Head of caudate nucleus (tissue), 42 donors: ENCODE results near the gene PRKCE.
A peak's percentile ranks its signal among the peaks of the same experiment; 100 is the strongest.
"Not testable (repeated sequence)": the region's sequence is repeated elsewhere in the genome, so short reads cannot be mapped to it uniquely, and the experiment has no call there.

Experiments
- DNase-seq, 42 donors: peaks; one replicate each; pipeline versions ENCODE4 v3.0.0 to v3.0.0-alpha.2; 2020 to 2021; ENCODE audit warnings: mixed read lengths in 7 of 42
- intact Hi-C: fragments of 100-400 bp; cut with DNase I; formaldehyde crosslinking; loops from one replicate; pipeline ENCODE4 v1.15.0; 2022

Gene PRKCE

DNA sequence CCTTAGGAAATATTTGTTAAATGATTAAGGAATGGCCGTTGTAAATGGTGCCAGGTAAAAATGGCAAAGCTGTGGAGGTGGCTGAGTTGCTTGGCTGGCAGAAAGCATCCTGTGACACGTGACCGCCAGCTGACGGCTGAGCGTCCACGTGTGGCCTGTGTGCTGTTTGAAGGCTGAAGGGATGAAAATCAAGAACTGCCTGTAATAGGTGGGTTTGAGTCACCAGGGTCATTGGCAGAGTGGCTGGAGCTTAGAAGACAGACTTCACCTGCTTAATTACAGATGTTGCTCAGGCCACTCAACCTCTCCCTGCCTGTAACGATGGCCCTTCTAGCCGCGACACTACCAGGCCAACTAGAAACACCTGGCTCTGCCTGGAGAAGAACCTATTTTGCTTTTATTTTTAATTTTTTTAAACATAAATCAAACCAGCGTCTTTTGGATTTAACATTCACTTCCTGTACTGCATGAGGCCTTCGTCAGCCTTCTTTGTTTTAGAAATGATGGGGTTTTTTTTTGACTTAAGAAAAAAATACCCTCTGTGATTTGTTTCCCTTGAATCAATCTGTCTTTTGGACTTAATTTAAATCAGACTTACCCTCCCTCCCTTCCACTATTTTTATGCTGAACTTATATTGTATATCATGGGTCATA lies 206.5 kb downstream of the PRKCE start:
- no peak for DNase-seq
- intact Hi-C loops = no loop called here

GRCh38 chr2:45858872-45859271 lies 207.4 kb downstream of the PRKCE start:
- intact Hi-C loops, DNase-seq: not testable (repeated sequence)

DNA sequence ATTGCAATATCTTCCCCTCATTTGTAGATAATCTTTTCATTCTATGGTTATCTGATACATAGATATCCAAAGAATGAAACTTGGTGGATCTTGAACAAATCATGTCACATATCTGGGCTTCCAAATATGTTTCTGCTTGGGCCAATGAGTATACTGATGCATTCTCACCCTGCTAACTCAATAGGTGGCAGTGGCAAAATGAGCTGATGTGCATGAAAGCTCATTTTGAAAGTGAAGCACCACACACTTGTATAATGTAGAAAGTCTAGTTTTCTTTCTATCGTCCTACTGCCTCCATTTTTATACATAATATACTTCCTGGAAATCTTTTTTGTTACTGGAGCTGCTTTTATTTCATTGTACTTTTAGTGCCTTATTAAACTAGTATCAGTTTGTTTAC lies 208.2 kb downstream of the PRKCE start:
- intact Hi-C loops = no loop called here
- DNase-seq = no peak

GRCh38 chr2:45860136-45861121 lies 209.0 kb downstream of the PRKCE start:
- DNase-seq = peak; percentile 40 to 93 (median 82)
- intact Hi-C loops = no loop called here

- DNase-seq = no peak
- intact Hi-C loops = no loop called here
These were observed 211.4 kb downstream of the PRKCE start for GRCh38 chr2:45862843-45863242.

DNA sequence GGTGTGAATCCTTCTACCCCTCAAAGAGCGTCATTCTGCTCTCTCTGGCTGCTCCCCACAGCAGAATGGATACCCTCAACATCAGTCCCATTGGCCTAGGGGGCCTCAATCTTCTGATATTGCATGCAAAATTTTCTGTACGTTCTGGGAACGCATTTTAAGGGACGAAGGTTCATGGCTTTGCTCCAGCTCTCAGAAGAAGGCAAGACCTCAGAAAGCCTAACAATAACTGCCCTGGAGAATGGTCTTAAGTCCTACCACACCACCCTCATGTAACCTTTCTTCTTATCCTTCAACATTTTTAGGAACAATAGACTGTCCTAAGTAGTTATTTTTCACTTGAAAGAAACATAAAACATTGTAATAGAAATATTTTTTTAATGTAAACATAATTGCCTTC lies 212.6 kb downstream of the PRKCE start:
- intact Hi-C loops = no loop called here
- DNase-seq = no peak

DNA sequence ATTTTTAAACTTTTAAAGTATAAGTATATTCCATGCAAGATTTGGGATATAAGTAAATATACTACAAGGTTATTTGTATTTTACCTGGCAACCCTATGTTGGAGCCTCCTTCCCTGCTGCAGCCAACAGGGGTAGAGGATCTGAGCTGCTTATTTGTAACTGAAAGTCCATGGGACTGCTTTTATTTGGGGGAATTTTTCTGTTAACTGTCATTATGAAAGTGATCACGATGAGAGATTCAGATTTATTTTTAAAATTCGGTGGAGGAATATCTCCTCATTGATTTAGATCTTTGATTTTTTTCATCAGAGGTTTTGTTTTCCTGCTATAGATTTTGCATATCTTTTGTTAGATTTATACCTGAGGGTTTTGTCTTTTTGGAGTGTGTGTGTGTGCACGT lies 215.9 kb downstream of the PRKCE start:
- intact Hi-C loops = no loop called here
- no peak for DNase-seq

DNA sequence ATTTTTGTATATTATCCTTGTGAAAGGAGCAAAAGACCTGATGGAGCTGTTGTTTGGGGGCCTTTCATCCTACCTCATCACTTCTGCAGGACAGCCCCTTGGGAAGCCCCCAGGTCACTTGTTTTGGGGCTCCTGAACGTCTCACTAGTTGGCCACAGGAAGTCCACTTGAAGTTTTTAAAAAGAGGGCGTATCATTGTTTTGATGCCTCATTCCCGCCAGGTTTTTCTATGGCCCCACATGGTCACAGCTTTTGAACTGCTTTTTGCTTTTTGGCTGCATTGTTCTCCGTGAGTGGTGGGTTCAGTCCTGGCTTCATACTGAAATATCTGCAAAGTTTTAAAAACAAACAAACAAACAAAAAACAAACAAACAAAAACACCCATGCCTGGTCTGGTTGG lies 216.3 kb downstream of the PRKCE start:
- intact Hi-C loops = no loop called here

GRCh38 chr2:45869165-45869501 lies 217.7 kb downstream of the PRKCE start:
- no peak for DNase-seq
- intact Hi-C loops = no loop called here

More for the DNA sequence above, 216.3 kb downstream of the PRKCE start:
- no peak for DNase-seq

DNA sequence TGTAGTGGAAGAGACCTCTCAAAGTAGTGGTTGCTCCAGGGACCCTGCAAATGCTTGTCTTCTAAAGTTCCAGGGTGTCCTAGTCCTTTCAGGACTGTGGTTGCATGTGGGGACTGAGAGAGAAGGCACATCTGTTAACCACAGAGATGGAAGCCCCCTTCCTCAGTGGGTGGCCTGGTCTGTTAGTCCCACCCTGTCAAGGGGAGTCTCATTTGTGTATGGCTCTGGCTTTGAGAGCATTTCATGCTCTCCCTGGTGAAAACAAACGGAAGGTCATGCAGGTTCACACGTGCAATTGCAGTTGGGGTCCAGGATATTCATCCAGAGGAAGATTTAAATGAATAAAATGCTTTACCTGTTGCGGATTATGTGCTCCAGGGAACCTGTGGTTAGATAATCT lies 219.6 kb downstream of the PRKCE start:
- intact Hi-C loops = no loop called here
- no peak for DNase-seq

- DNase-seq = no peak
- intact Hi-C loops = no loop called here
These were observed 220.1 kb downstream of the PRKCE start for GRCh38 chr2:45871541-45871940.

DNA sequence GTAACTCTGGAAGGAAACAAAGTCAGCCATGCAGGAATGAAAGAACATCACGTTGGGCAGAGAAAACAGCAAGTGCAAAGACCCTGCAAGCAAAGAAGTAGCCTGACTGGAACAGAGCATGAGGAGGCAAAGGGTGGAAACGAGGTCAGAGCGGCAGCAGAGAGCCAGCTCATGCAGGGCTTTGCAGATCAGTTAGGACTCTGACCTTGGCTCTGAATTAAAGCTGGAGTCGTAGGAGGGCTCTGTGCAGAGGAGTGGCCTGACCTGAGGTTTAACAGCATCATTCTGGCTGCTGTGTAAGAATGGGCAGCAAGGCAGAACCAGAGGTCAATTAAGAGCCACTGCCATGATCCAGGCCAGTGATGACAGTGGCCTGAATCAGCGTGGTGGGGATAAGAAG lies 220.7 kb downstream of the PRKCE start:
- intact Hi-C loops = no loop called here
- no peak for DNase-seq

- DNase-seq = peak in 22 of 42 donors; percentile 22 to 66 (median 41)
These were observed 222.9 kb downstream of the PRKCE start for GRCh38 chr2:45874344-45874743.

GRCh38 chr2:45876611-45877010 lies 225.1 kb downstream of the PRKCE start:
- intact Hi-C loops = no loop called here

More at GRCh38 chr2:45874344-45874743, 222.9 kb downstream of the PRKCE start:
- intact Hi-C loops = no loop called here

GRCh38 chr2:45879406-45879805 lies 227.9 kb downstream of the PRKCE start:
- peak in 1 of 42 donors; percentile 16 for DNase-seq
- intact Hi-C loops = no loop called here

More at GRCh38 chr2:45876611-45877010, 225.1 kb downstream of the PRKCE start:
- no peak for DNase-seq

GRCh38 chr2:45879936-45880335 lies 228.5 kb downstream of the PRKCE start:
- intact Hi-C loops = no loop called here
- DNase-seq = no peak

- intact Hi-C loops = no loop called here
These were observed 230.6 kb downstream of the PRKCE start for GRCh38 chr2:45881970-45882581.

DNA sequence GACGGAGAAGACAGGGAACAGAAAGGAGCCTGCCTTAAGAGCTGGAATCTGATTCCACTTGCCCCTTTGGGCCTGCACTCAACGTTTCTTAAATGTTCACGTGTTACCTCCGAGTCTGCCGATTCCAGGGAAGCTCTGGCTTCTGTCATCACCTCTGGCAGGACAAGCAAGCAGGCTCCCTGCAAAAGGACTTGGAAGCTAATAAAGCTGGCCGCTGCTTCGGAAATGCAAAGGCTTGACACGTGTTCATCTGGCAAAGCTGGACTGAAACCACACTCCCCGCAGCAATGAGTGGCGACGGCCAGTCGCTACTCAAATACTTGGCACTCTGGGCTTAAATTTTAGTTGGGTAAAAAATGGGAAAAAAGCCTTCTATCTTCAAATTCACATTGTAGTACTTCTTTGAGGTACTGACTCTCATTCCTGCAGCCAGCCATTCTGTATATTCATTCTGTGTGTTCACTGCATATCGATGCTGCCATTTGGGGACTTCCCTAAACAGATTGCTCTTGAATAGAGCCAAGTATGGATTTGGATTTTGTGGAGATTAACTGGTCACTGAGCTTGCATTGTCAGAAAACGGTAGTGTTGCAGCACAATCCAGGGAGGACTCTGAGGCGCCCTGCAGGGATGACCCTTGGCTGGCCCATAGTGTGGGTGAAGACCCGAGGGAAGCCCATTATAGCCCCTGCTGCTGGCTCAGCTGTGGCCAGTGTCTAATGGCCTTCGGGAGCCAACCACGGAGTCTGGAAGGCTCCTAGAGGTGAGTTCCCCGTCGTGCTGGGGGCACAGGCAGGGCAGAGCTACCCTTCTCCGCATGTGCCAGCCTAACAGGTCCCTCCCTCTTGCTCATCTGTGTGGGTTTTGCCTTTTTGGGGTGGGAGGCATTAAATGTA lies 231.5 kb downstream of the PRKCE start:
- intact Hi-C loops = no loop called here

More at GRCh38 chr2:45881970-45882581, 230.6 kb downstream of the PRKCE start:
- DNase-seq = no peak

GRCh38 chr2:45883603-45884000 lies 232.1 kb downstream of the PRKCE start:
- no peak for DNase-seq

More for the DNA sequence above, 231.5 kb downstream of the PRKCE start:
- DNase-seq = peak in 12 of 42 donors; percentile 19 to 68 (median 38)

More at GRCh38 chr2:45883603-45884000, 232.1 kb downstream of the PRKCE start:
- intact Hi-C loops = no loop called here
